HL-60 (cell line): ENCODE results near the gene TRIM61.

Experiments used
- GABPA ChIP-seq: IDR thresholded peaks from 2 replicates; pipeline ENCODE4 v1.6.1; 2012; ENCODE audit warnings: low read depth
- POLR2AphosphoS5 ChIP-seq: IDR thresholded peaks from 2 replicates; pipeline ENCODE4 v1.6.1; 2012; ENCODE audit warnings: low read depth
- TF ChIP-seq, protein P1 (sequence below): IDR thresholded peaks from one replicate; pipeline ENCODE4 v1.5.1; 2011; ENCODE audit warnings: low read length, control low read depth, inconsistent platforms; ENCODE audit not compliant: insufficient read depth
- TF ChIP-seq, protein P2 (sequence below): IDR thresholded peaks from 2 replicates; pipeline ENCODE4 v1.6.1; 2012; ENCODE audit warnings: low read depth; ENCODE audit not compliant: insufficient replicate concordance

DNA sequence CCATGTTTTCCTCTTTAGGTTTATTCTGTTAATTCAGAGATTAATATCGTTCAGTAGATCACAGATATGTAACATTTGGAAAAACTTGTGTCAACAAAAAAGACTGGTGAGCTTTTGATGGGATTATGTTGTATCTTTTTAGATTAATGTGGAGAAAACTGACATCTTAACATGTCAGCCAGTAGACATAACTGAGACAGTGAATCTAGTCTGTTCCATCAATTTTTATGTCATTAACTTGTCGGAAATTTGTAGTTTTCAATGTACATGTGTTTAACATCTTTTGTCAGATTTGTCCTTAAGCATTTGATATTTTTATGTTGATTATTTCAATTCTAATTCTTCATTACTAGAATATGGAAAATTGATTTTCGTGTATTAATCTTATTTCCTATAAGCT, 58.5 kb downstream of the TRIM61 start:
- TF ChIP-seq, protein P1, sequence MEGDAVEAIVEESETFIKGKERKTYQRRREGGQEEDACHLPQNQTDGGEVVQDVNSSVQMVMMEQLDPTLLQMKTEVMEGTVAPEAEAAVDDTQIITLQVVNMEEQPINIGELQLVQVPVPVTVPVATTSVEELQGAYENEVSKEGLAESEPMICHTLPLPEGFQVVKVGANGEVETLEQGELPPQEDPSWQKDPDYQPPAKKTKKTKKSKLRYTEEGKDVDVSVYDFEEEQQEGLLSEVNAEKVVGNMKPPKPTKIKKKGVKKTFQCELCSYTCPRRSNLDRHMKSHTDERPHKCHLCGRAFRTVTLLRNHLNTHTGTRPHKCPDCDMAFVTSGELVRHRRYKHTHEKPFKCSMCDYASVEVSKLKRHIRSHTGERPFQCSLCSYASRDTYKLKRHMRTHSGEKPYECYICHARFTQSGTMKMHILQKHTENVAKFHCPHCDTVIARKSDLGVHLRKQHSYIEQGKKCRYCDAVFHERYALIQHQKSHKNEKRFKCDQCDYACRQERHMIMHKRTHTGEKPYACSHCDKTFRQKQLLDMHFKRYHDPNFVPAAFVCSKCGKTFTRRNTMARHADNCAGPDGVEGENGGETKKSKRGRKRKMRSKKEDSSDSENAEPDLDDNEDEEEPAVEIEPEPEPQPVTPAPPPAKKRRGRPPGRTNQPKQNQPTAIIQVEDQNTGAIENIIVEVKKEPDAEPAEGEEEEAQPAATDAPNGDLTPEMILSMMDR = no peak
- no peak for TF ChIP-seq POLR2AphosphoS5
- TF ChIP-seq, protein P2, sequence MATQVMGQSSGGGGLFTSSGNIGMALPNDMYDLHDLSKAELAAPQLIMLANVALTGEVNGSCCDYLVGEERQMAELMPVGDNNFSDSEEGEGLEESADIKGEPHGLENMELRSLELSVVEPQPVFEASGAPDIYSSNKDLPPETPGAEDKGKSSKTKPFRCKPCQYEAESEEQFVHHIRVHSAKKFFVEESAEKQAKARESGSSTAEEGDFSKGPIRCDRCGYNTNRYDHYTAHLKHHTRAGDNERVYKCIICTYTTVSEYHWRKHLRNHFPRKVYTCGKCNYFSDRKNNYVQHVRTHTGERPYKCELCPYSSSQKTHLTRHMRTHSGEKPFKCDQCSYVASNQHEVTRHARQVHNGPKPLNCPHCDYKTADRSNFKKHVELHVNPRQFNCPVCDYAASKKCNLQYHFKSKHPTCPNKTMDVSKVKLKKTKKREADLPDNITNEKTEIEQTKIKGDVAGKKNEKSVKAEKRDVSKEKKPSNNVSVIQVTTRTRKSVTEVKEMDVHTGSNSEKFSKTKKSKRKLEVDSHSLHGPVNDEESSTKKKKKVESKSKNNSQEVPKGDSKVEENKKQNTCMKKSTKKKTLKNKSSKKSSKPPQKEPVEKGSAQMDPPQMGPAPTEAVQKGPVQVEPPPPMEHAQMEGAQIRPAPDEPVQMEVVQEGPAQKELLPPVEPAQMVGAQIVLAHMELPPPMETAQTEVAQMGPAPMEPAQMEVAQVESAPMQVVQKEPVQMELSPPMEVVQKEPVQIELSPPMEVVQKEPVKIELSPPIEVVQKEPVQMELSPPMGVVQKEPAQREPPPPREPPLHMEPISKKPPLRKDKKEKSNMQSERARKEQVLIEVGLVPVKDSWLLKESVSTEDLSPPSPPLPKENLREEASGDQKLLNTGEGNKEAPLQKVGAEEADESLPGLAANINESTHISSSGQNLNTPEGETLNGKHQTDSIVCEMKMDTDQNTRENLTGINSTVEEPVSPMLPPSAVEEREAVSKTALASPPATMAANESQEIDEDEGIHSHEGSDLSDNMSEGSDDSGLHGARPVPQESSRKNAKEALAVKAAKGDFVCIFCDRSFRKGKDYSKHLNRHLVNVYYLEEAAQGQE = no peak
- no peak for TF ChIP-seq GABPA
